Measurements from ENCODE around the gene ADGRB2. TPM values are rescaled to one million over a fixed set of nuclear protein-coding genes. Genes with fewer than 3 reads are reported as not detected.

Gene ADGRB2, protein sequence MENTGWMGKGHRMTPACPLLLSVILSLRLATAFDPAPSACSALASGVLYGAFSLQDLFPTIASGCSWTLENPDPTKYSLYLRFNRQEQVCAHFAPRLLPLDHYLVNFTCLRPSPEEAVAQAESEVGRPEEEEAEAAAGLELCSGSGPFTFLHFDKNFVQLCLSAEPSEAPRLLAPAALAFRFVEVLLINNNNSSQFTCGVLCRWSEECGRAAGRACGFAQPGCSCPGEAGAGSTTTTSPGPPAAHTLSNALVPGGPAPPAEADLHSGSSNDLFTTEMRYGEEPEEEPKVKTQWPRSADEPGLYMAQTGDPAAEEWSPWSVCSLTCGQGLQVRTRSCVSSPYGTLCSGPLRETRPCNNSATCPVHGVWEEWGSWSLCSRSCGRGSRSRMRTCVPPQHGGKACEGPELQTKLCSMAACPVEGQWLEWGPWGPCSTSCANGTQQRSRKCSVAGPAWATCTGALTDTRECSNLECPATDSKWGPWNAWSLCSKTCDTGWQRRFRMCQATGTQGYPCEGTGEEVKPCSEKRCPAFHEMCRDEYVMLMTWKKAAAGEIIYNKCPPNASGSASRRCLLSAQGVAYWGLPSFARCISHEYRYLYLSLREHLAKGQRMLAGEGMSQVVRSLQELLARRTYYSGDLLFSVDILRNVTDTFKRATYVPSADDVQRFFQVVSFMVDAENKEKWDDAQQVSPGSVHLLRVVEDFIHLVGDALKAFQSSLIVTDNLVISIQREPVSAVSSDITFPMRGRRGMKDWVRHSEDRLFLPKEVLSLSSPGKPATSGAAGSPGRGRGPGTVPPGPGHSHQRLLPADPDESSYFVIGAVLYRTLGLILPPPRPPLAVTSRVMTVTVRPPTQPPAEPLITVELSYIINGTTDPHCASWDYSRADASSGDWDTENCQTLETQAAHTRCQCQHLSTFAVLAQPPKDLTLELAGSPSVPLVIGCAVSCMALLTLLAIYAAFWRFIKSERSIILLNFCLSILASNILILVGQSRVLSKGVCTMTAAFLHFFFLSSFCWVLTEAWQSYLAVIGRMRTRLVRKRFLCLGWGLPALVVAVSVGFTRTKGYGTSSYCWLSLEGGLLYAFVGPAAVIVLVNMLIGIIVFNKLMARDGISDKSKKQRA (N-terminal part only)
- polyA plus RNA-seq (2013, experiment 1 of 2; ENCODE audit: insufficient read length) = 12.1 TPM
- 11.8 TPM for polyA plus RNA-seq (2013, experiment 2 of 2; ENCODE audit: insufficient read length)

DNA sequence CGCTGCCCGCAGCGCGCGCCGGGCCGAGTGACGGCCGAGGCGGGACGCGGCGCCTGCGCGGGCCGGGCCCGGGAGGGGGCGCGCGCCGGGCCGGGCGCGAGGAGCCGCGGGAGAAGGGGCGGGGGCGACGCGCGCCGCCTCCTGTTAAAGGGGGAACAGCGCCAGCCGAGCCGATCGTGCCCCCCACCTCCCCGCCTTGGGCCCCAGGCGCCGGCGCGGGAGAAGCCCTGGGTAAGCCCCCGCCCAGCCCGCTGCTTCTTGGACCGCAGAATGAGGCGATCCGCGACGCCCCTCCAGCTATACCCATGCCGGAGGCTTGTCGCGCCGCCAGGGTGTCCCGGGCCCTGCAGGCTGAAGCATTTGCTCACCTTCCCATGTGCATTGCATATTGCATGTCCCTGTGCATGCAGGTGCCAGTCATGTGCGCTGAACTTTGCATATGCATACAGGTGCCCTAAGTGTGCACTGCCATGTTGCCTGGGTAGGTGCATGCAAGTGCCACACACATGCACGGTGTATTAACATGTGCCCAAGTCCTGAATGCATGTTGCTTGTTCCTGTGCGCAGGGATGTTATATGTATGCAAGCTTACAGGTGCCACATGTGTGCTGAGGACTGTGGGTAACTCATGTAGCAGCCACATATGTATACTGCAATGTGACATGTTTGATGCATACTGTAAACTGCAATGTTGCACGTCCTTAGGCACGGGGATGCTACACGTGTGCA, at the start of gene ADGRB2:
Gene ADGRB2, minus strand, starts transcription at position 29 of the 729 bp plus-strand sequence. CDS start 7,119 bp downstream, outside the sequence.
- no peak for DNase-seq

DNA sequence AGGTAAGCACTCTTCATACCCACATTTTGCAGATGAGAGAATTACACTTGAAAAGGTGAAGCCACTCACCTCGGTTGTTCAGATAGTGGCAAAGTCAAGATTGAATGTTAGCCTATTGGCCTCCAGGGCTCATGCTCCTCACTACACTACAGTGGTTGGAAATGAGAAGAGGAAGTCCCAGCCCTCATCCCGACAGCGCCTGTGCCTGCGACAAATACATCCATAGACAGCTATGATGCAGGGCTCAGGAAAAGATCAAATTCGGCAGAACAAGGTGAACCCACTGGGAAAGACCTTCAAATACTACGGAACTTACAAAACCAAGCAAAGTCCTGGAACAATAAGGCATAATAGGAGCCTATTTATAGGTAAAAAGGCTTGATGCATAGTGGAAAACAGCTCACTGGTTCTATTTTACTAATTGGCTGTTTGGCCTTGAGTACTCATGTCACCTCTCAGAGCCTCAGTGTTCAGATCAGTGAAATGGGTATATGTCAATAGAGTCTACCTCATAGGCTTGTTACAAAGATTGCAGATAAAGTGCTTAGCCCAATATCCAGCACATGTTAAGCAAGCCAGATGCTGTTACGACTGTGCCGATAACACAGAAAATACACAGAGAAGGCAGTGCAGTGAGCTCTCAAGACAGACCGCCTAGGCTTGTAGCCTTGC, 48.2 kb upstream of the ADGRB2 start:
- no peak for DNase-seq

DNA sequence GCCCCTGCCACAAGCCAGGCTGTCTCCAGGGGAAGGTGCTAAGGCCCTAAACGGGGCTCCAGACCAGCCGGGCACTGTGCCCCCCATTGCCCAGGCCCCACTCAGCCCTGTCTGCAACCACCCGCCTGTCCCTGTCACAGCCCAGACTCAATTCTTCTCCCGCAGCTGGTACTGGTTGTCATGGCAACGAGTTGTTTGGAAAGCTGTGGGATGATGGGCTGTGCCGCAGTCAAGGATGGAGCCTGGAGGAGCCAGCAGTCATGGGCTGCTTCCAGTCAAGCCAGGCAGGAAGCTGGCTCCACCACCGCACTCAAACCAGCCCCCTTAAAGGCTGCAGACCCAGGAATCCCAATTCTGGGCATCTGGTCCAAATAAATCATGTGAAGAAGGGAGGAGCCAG, 47.5 kb upstream of the ADGRB2 start:
- peak; percentile 72 for DNase-seq

DNA sequence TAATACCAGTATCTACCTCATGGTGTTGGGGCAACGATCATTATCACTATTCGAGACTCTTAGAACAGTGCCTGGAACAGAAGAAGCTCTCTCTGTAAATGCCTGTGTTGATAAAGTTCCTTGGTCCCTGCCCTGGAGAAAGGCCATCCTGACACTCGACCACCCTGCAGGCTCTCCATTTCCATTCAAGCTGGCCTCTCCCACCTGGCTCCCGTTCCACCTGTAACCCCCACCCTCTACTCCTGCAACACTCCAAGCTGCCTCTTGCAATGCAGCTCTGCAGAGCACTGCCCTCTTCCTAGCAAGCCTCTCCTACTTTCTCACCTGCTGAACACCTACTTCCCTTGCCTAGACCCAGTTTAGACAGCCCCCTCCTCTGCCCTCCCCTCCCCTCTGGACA, 45.6 kb upstream of the ADGRB2 start:
- no peak for DNase-seq

DNA sequence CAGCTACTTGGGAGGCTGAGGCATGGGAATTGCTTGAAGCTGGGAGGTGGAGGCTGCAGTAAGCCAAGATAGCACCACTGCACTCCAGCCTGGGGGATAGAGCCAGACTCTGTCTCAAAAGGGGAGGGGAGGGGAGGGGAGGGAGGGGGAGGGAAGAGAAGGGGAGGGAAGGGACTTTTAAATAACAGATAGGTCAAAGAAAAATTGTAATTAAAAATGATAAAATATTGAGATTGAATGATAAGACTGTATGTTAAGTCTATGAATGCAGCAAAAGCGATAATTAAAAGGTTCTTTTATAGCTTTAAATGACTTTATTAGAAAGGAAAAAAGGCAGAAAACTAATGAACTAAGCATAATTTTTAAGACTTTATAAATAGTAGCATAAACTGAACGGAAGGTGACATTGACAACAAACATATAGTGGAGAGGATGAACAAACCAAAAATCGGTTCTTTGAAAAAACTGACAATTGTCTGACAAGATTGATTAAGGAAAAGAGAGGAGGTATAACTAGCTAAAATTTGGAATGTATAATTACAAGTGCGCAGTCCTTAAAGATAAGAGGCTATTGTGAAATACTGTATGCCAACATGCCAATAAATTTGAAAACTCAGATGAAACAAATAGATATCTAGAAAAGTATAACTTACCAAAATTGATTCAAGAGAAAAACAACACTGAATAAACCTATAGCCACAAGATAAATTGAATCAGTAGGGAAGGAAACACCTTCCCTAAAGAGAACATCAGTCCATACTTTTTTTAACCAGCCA, 43.3 kb upstream of the ADGRB2 start:
- no peak for DNase-seq

DNA sequence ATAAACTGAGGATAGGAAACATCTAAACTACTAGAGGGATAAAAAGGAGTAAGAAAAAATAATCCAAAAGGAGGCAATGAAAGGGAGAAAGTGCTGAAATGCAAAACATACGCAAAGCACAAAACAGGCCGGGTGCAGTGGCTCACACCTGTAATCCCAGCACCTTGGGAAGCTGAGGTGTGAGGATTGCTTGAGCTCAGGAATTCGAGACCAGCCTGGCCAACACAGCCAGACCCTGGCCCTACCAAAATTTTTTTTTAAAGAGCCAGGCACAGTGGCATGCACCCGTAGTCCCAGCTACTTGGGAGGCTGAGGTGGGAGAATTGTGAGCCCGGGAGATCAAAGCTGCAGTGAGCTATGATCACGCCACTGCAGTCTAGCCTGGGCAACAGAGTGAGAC, 41.2 kb upstream of the ADGRB2 start:
- DNase-seq = no peak

DNA sequence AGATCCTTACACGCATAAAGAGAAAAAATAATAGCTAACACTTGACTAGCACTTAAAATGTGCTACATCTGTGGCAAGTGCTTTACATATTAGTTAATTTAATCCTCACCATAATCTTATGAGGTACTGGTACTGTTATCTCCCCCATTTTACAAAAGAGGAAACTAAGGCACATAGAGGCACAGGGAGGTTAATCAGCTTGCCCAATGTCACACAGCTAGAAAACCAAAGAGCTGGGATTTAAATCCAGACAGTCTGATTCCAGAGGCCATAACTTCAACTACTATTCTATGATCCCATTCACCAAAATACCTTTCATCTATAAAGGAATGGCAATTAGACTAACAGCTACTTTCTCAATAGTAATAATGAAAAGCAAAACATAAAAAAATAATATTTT, 40.0 kb upstream of the ADGRB2 start:
- DNase-seq = no peak

DNA sequence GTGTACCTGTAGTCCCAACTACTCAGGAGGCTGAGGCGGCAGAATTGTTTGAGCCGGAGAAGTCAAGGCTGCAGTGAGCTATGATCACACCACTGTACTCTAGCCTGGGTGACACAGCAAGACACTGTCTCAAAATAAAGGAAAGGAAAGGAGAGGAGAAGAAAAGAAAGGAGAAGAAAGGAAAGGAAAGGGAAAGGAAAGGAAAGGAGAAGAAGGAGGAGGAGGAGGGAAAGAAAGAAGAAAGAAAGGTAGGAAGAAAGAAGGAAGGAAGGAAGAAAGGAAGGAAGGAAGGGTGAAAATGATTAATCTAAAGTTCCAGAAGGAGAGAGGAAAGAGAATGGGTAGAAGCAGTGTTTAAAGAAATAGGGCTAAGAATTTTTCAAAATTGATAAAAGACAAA, 39.5 kb upstream of the ADGRB2 start:
- DNase-seq = no peak

DNA sequence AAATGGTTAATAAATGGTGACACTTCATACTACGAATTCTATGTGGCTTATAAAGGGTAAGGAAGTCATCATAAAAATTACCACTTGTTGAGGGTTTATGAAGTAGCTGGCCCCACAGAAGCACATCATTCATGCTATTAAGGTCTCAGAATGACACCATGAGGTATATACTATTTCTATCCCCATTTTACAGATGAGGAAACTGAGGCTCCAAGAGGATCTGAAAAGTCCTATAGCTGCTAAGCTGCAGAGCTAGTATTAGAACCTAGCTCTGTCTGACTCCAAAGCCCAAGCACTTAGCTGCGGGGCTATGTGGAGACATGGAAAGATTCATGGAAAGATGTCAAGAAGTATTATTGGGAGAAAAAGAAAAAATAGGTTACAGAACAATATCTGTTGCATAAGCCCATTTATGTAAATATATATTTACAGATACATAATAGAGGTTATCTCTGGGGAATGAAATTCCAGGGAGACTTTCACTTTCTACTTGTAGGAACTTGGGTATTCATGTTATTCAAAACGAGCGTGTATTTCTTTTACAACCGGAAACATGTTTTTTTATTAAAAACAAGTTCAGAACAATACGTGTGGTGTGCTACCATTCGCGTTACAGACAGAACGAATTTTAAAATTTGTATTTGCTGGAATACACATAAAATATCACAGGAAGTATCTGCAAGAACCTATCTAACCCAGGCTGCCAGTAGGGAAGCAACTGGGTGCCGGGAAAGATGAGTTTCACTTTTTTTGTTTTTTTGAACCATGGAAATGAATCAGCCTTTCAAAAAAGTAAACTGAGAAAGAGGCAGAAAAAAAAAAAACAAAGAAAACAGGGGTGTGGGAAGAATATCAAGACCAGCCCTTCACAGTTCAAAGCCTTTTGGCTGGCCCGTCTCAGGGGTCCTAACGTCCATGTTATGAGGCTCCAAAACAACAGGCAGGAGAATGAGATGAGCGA, 38.3 kb upstream of the ADGRB2 start:
- DNase-seq = no peak

DNA sequence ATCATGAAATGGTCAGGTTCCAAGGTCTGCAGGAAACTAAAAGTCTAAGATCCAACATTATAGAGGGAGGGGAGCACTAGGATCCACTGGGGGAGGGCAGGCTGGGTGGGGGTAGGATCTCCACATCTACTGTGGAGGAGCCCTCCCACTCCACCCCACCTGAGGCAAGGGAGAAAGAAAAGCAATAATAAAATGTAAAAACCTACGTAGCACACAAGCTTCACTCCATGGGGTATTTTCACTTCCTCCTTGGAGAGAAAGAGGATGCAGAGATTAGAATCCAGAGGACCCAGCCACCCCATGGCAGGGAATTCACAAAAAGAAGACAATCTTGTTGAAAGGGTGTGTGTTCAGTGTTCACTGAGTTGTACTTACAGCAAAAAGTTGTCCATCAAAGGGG, 37.3 kb upstream of the ADGRB2 start:
- no peak for DNase-seq

DNA sequence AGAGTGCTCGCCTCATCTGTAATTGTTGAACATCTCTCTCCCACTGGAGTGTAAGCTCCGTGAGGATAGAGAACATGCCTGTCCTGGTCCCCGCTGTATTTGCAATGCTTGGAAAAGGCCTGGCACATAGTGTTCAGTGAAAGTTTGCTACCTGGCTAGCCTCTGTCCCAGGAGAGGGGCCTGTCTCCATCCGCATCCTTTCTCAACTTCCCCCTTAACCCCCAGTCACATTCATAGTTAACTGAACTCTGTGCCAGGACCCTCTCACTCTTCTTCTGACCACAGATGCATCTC, 36.5 kb upstream of the ADGRB2 start:
- DNase-seq = no peak

DNA sequence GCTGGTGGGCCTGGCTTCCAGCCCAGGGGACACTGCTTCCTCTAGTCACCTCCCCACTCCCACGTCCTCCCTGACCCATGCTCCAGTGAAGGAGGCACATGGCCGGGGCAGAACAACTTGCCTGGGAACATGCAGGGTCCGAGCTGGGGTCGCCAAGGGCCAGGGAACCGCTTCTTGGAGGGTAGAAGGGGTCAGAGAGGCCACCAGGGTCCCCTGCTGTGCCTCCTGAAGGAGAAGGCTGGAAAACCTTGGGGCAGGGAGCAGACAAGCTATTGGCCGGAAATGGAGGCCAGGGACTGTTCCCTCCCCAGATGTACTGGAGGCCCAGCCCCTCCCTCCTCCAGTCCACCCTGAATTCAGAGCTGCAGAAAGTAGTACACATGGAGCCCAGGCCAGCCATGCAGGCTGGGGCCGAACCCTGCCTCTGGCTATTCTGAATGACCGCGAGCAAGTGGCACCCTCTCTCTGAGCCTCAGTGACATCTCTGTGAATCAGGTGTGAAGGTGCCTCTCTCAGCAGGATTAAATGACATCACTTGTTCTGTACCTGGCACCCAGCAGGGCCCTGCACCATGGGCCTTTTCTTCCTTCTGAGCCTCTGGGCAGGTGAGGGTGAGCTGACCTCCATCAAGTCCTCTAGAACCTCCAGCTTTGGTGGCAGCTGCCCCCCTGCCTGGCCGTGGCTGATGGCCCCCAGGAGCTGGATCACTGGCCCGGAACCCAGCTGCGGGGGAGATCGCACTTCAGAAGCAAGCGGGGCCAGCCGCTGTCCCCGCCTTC, 35.9 kb upstream of the ADGRB2 start:
- DNase-seq = no peak

DNA sequence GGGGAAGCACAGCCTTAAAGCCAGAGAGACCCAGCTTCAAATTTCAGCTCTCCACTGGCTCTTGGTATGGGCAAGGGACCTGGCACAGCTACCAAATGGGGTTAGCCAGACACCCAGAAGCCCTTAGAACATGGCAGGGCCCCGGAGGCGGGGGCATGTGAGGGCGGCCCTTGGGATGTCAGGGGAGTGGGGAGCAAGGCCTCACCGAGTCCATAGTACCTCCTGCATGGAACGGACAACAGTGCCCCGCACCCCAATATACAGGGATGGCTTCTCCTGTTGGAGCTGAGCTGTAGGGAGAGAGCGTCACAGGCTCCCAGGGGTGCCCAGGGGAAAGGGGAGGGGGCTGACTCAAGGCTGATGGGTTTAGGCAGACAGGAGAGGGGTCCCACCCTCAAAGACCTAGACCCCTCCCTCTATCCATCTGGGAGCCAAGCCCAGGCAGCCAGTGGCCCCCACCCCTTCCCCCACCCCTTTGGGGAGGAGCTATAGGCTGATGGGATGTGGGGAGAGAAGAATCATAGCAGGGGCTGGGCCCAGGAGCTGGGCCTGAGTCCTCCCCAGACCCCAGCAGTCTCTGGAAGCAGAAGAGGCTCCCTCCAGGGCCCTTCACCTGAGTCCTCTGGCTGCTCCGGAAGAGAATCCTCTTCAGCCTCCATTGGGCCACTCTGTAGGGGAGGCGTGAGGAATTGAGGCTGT, 35.2 kb upstream of the ADGRB2 start:
- DNase-seq = no peak

DNA sequence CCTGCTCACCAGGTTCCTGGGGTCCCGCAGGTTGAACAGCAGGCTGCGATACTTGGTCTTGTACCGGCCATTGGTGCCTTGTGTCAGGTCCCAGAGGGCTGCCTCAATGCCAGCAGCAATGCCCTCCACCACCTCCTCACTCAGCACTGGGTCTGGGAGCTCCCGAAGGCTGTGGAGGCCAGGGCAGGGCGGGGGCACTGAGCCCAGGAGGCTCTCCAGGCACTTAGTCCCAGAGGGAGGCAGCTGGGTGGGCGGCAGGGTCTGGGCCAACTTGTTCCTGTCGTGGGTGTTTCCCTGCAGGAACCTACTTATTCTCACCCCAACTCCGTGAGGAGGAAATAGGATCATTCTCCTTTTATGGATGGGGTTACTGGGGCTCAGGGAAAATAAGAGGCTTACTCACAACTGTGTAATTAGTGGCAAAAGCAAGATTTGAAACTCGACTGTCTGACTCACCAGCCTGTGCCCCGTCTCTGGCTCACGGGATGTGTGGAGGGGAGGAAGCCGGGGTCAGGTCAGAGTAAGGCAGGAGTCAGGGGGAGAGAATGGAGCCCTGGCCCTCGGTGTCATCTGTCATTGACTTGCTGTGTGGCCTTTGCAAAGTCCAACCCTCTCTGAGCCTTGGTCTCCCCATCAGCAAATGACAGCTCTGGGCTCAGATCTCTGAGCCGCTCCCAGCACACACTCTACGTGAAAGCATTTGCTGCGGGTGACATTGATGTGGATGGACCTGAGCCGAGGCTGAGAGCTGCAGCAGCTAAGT, 34.5 kb upstream of the ADGRB2 start:
- peak; percentile 93 for DNase-seq

DNA sequence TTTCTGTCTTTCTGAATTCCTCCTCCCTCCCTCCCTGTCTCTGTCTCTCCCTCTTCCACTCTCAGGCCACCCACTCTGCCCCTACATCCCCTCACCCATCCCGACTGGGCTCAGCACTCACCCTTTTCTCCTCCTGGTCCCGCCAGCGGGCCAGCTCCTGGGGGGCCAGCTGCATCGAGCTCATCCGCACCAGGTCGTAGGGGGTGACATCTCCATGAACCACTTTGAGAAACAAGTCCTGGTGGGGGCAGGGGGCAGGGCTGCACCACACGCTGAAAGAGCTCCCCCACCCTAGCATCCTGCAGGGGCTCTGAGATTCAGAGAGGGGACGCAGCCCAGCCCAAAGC, 33.9 kb upstream of the ADGRB2 start:
- no peak for DNase-seq

DNA sequence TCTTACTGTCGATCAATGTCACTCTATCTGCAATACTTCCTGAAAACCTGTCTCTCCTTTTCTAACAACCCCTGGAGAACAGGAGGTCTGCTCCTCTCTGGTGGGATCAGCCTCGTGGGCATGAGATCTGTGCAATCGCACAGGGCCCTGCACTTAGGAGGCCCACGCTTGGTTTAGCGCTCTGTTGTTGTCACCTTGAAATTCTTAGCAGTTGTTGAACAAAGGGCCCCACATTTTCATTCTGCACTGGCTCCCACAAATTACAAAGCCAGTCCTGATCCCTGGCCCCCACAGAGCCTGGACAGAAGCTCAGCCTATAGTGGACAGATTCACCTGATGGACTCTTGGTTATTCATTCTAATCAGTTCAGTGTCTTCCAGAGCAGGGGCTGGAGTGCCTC, 33.1 kb upstream of the ADGRB2 start:
- DNase-seq = no peak

DNA sequence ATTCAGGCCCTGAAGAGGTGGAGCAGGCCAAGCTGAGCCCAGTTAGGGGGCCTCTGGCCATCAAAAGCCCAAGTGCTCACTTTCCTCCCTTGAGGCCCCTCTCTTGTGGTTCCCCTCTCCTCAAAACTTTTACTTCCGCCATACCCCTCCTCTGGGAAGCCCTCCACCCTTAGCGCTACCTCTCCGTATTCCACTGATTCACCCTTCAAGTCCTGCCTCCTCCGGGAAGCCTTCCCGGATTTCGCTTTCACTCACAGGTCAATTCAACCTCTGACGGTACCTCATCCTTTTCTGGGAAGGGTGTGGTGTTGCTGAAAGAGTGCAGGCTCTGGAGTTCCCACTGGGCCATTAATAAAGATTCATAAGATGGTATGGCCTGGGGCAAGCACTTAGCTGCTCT, 32.6 kb upstream of the ADGRB2 start:
- no peak for DNase-seq
